Measurements from ENCODE around the gene PTPN2.

Gene PTPN2

GRCh38 chr18:12750076-12750714 lies 133.8 kb downstream of the PTPN2 start:
- H3K4me2 ChIP-seq (ENCODE audit: low read length): peak overlapping the region; percentile 0; the same call in 1 of the 2 replicates

GRCh38 chr18:12749121-12749520 lies 134.9 kb downstream of the PTPN2 start:
- no peaks in the 10 kb centered on the region for H3K27me3 ChIP-seq (ENCODE audit: low read depth, low read length)
- H3K4me3 ChIP-seq (ENCODE audit: low read length): no peak overlapping the region
- H2AFZ ChIP-seq (ENCODE audit: low read depth, low read length): no peak overlapping the region
- TF ChIP-seq EZH2phosphoT487 (IDR thresholded peaks at IDR 0.05; ENCODE audit: low read depth) (no peak), CTCF (IDR thresholded peaks at IDR 0.05; ENCODE audit: low read depth, low read length) (no peak)
- no peak overlapping the region for H3K27ac ChIP-seq (ENCODE audit: low read length)
- no peak overlapping the region for H3K4me2 ChIP-seq (ENCODE audit: low read length)
- H4K20me1 ChIP-seq (ENCODE audit: insufficient read depth, low read length): no peaks in the 10 kb centered on the region
- no peaks in the 10 kb centered on the region for H3K79me2 ChIP-seq (ENCODE audit: low read length)
- H3K9me3 ChIP-seq (ENCODE audit: insufficient read depth, low read length): no peaks in the 10 kb centered on the region
- no peaks in the 10 kb centered on the region for H3K36me3 ChIP-seq (replicated peaks; ENCODE audit: low read depth, low read length)
- no peak overlapping the region for H3K9ac ChIP-seq (ENCODE audit: low read length)
- peaks cover 3% of the 10 kb centered on the region; the same call in 1 of the 2 replicates for H3K4me1 ChIP-seq (ENCODE audit: low read length)

More at GRCh38 chr18:12750076-12750714, 133.8 kb downstream of the PTPN2 start:
- Histone ChIP-seq H3K36me3 (replicated peaks; ENCODE audit: low read depth, low read length) (no peaks in the 10 kb centered on the region), H3K27ac (ENCODE audit: low read length) (no peak overlapping the region), H2AFZ (ENCODE audit: low read depth, low read length) (no peak overlapping the region; the same call in 1 of the 2 replicates), H3K4me1 (ENCODE audit: low read length) (peaks cover 3% of the 10 kb centered on the region; the same call in 1 of the 2 replicates), H4K20me1 (ENCODE audit: insufficient read depth, low read length) (no peaks in the 10 kb centered on the region), H3K4me3 (ENCODE audit: low read length) (no peak overlapping the region), H3K27me3 (ENCODE audit: low read depth, low read length) (no peaks in the 10 kb centered on the region), H3K9me3 (ENCODE audit: insufficient read depth, low read length) (no peaks in the 10 kb centered on the region), H3K9ac (ENCODE audit: low read length) (no peak overlapping the region), H3K79me2 (ENCODE audit: low read length) (no peaks in the 10 kb centered on the region)
- TF ChIP-seq EZH2phosphoT487 (IDR thresholded peaks at IDR 0.05; ENCODE audit: low read depth) (no peak), CTCF (IDR thresholded peaks at IDR 0.05; ENCODE audit: low read depth, low read length) (no peak)

- Histone ChIP-seq H3K9me3 (ENCODE audit: insufficient read depth, low read length) (no peaks in the 10 kb centered on the region), H3K36me3 (replicated peaks; ENCODE audit: low read depth, low read length) (no peaks in the 10 kb centered on the region), H3K27ac (ENCODE audit: low read length) (no peak overlapping the region), H3K27me3 (ENCODE audit: low read depth, low read length) (no peaks in the 10 kb centered on the region), H4K20me1 (ENCODE audit: insufficient read depth, low read length) (no peaks in the 10 kb centered on the region), H3K4me2 (ENCODE audit: low read length) (no peak overlapping the region), H3K4me3 (ENCODE audit: low read length) (no peak overlapping the region), H3K9ac (ENCODE audit: low read length) (no peak overlapping the region), H2AFZ (ENCODE audit: low read depth, low read length) (no peak overlapping the region), H3K79me2 (ENCODE audit: low read length) (no peaks in the 10 kb centered on the region), H3K4me1 (ENCODE audit: low read length) (peaks cover 3% of the 10 kb centered on the region; the same call in 1 of the 2 replicates)
- no peak for TF ChIP-seq EZH2phosphoT487 (IDR thresholded peaks at IDR 0.05; ENCODE audit: low read depth)
- TF ChIP-seq CTCF (IDR thresholded peaks at IDR 0.05; ENCODE audit: low read depth, low read length): no peak
Observed at GRCh38 chr18:12748671-12749070, 135.4 kb downstream of the PTPN2 start.

GRCh38 chr18:12747530-12748315 lies 136.3 kb downstream of the PTPN2 start:
- no peak overlapping the region for H2AFZ ChIP-seq (ENCODE audit: low read depth, low read length)
- TF ChIP-seq CTCF (IDR thresholded peaks at IDR 0.05; ENCODE audit: low read depth, low read length) (no peak), EZH2phosphoT487 (IDR thresholded peaks at IDR 0.05; ENCODE audit: low read depth) (no peak)
- no peaks in the 10 kb centered on the region for H4K20me1 ChIP-seq (ENCODE audit: insufficient read depth, low read length)
- no peaks in the 10 kb centered on the region for H3K36me3 ChIP-seq (replicated peaks; ENCODE audit: low read depth, low read length)
- H3K79me2 ChIP-seq (ENCODE audit: low read length): no peaks in the 10 kb centered on the region
- H3K4me1 ChIP-seq (ENCODE audit: low read length): peaks cover 3% of the 10 kb centered on the region; the same call in 1 of the 2 replicates
- H3K4me2 ChIP-seq (ENCODE audit: low read length): no peak overlapping the region
- no peak overlapping the region for H3K4me3 ChIP-seq (ENCODE audit: low read length)
- no peaks in the 10 kb centered on the region for H3K27me3 ChIP-seq (ENCODE audit: low read depth, low read length)
- H3K27ac ChIP-seq (ENCODE audit: low read length): no peak overlapping the region
- H3K9me3 ChIP-seq (ENCODE audit: insufficient read depth, low read length): no peaks in the 10 kb centered on the region
- H3K9ac ChIP-seq (ENCODE audit: low read length): no peak overlapping the region
